GM12878 (cell line): ENCODE results near the gene IFNGR2. TPM values are rescaled to one million over a fixed set of nuclear protein-coding genes. Genes with fewer than 3 reads are reported as not detected.
"Not testable (repeated sequence)": the region's sequence is repeated elsewhere in the genome, so short reads cannot be mapped to it uniquely, and the experiment has no call there.

Source experiments
- ATAC-seq: fragments of 200-7000 bp; cut with Tn5 transposase; 3 replicates; pipeline ENCODE4 v1.9.1; 2020; ENCODE audit warnings: mild to moderate bottlenecking, moderate library complexity
- BruUV-seq: library from RNA; stranded (reverse); fragments of 400-500 nt; replicated peaks from 2 replicates; lab custom pipeline; 2021; lab: Mats Ljungman, UMichigan
- CTCF ChIA-PET: fragments of 300-600 bp; sonication (Branson Sonifier 250); formaldehyde crosslinking; extraction: SDS; loops from one replicate; lab custom pipeline; 2021; ENCODE audit warnings: inconsistent platforms; lab: Yijun Ruan, JAX
- POLR2A ChIA-PET: fragments of 350-600 bp; formaldehyde crosslinking; extraction: SDS; loops from one replicate; lab custom pipeline; 2021; ENCODE audit warnings: inconsistent platforms; lab: Charles Lee
- RAD21 ChIA-PET: fragments of 300-600 bp; sonication (Branson Sonifier 250); formaldehyde crosslinking; loops from one replicate; lab custom pipeline; 2023; ENCODE audit warnings: antibody characterized with exemption; ENCODE audit not compliant: unreplicated experiment; lab: Charles Lee
- SMC1A ChIA-PET: fragments of 300-600 bp; sonication (Branson Sonifier 250); formaldehyde crosslinking; loops from one replicate; lab custom pipeline; 2023; ENCODE audit not compliant: unreplicated experiment, uncharacterized antibody; lab: Charles Lee
- DNase-seq: peaks from one replicate; pipeline ENCODE4 v3.0.0-alpha.2; 2011; ENCODE audit warnings: low read depth, low spot score
- FAIRE-seq: peaks from 3 replicates; lab custom pipeline; 2011; peaks lifted over from hg19 to GRCh38; lab: Jason Lieb, UNC
- H2AFZ ChIP-seq: 2 replicates; pipeline ENCODE4 v1.6.0; 2011; ENCODE audit warnings: low read depth, low read length, control low read depth; ENCODE audit not compliant: control insufficient read depth
- H3K27ac ChIP-seq: 2 replicates; pipeline ENCODE4 v1.5.1; 2011; ENCODE audit warnings: control low read depth; ENCODE audit not compliant: control insufficient read depth, insufficient read depth
- H3K27me3 ChIP-seq, 2 experiments: replicated peaks in 1 of 2; 2 replicates each; pipeline versions ENCODE4 v1.6.0 to v1.6.1; 2011; ENCODE audit warnings: low read length in 1 of 2; ENCODE audit not compliant: control insufficient read depth in 2 of 2, insufficient read depth in 2 of 2
- H3K36me3 ChIP-seq, 2 experiments: 2 replicates each; pipeline ENCODE4 v1.5.1; 2011; ENCODE audit warnings: low read length in 1 of 2; ENCODE audit not compliant: control insufficient read depth in 2 of 2, insufficient read depth in 2 of 2
- H3K4me1 ChIP-seq: 2 replicates; pipeline ENCODE4 v1.6.1; 2011; ENCODE audit warnings: mild to moderate bottlenecking, low read length, moderate library complexity, mixed read lengths; ENCODE audit not compliant: control insufficient read depth, insufficient read depth
- H3K4me2 ChIP-seq: 2 replicates; pipeline ENCODE4 v1.6.0; 2011; ENCODE audit warnings: control low read depth; ENCODE audit not compliant: control insufficient read depth, insufficient read depth
- H3K4me3 ChIP-seq: fragments of 200-600 bp; sonication (generic); 2 replicates; pipeline ENCODE4 v1.5.1; 2016
- H3K79me2 ChIP-seq: 2 replicates; pipeline ENCODE4 v1.6.0; 2011; ENCODE audit warnings: low read length; ENCODE audit not compliant: control insufficient read depth, insufficient read depth
- H3K9ac ChIP-seq: 2 replicates; pipeline ENCODE4 v1.8.0; 2011; ENCODE audit warnings: low read length, control low read depth, mixed read lengths; ENCODE audit not compliant: control insufficient read depth, insufficient read depth
- H3K9me3 ChIP-seq: replicated peaks from 3 replicates; pipeline ENCODE4 v1.5.1; 2011; ENCODE audit warnings: mild to moderate bottlenecking, low read length; ENCODE audit not compliant: control insufficient read depth, insufficient read depth
- H4K20me1 ChIP-seq: 2 replicates; pipeline ENCODE4 v1.6.0; 2011; ENCODE audit not compliant: control insufficient read depth, insufficient read depth
- CBX3 ChIP-seq: fragments of 200-600 bp; sonication (generic); IDR thresholded peaks from 2 replicates; pipeline ENCODE4 v1.6.1; 2016; ENCODE audit warnings: low read depth, borderline replicate concordance
- CHD4 ChIP-seq: fragments of 200-600 bp; sonication (generic); IDR thresholded peaks from 2 replicates; pipeline ENCODE4 v1.6.1; 2016; ENCODE audit warnings: mild to moderate bottlenecking
- E2F8 ChIP-seq: fragments of 450-650 bp; IDR thresholded peaks from 2 replicates; pipeline ENCODE4 v1.6.1; 2018; ENCODE audit warnings: mild to moderate bottlenecking, low read depth, moderate library complexity; ENCODE audit not compliant: partially characterized antibody
- HSF1 ChIP-seq: fragments of 150-350 bp; IDR thresholded peaks from 2 replicates; pipeline ENCODE4 v1.6.1; 2014; ENCODE audit warnings: mild to moderate bottlenecking, low read depth, low read length
- MYB ChIP-seq: fragments of 150-350 bp; IDR thresholded peaks from 2 replicates; pipeline ENCODE4 v1.6.1; 2014; ENCODE audit warnings: mild to moderate bottlenecking, low read depth, low read length, borderline replicate concordance
- MYC ChIP-seq: IDR thresholded peaks from 2 replicates; pipeline ENCODE4 v1.6.1; 2011; ENCODE audit warnings: mild to moderate bottlenecking, low read length, moderate library complexity, inconsistent platforms; ENCODE audit not compliant: insufficient read depth, insufficient replicate concordance, insufficient read length, severe bottlenecking
- POLR2A ChIP-seq: IDR thresholded peaks from 2 replicates; pipeline ENCODE4 v1.6.1; 2011; ENCODE audit warnings: low read depth, mild to moderate bottlenecking, low read length
- RELB ChIP-seq: fragments of 450-650 bp; IDR thresholded peaks from 2 replicates; pipeline ENCODE4 v1.6.1; 2017; ENCODE audit warnings: low read depth, mild to moderate bottlenecking, moderate library complexity
- TBL1XR1 ChIP-seq: IDR thresholded peaks from 2 replicates; pipeline ENCODE4 v1.6.1; 2012; ENCODE audit warnings: low read depth, low read length, improper control_type of control experiment
- ZNF384 ChIP-seq: IDR thresholded peaks from 2 replicates; pipeline ENCODE4 v1.6.1; 2012; ENCODE audit warnings: low read depth, mild to moderate bottlenecking, low read length, improper control_type of control experiment, borderline replicate concordance
- WGBS: methylation state at CpG from one replicate; pipeline ENCODE4 v1.1.6; 2016; ENCODE audit warnings: low lambda C conversion rate; ENCODE audit not compliant: insufficient replicate concordance, insufficient coverage; ENCODE audit errors: missing lambda C conversion rate; 5-methylcytosine and 5-hydroxymethylcytosine counted together
- in situ Hi-C: fragments of 300-500 bp; cut with MboI; formaldehyde crosslinking; loops from 9 replicates; pipeline ENCODE4 v1.14.3; 2018; ENCODE audit warnings: mixed read lengths
- intact Hi-C: fragments of 100-400 bp; cut with micrococcal nuclease; formaldehyde crosslinking; loops from one replicate; pipeline ENCODE4 v1.14.2; 2022; ENCODE audit not compliant: unreplicated experiment
- polyA plus RNA-seq, 11 experiments: library from polyadenylated mRNA; depleted of rRNA in 4 of 11; unstranded in 6 of 11; stranded (reverse) in 5 of 11; fragments of >200 nt; fragmentation: Nextera tagmentation in 4 of 11; fragmentation: Illumina TruSeq in 1 of 11; extraction: Ambion mirVana in 4 of 11; extraction: Trizol in 1 of 11; gene quantifications; 1 replicate in 1 of 11; 2 replicates in 10 of 11; pipeline versions ENCODE4 v1.2.1 to v1.2.3, GENCODE V29; 2011 to 2016; ENCODE audit warnings: inconsistent platforms in 2 of 11, missing spikeins in 2 of 11, low read depth in 1 of 11
- total RNA-seq, 4 experiments: library from RNA; depleted of rRNA in 3 of 4; stranded (reverse); fragments of >200 nt in 3 of 4; fragmentation: Illumina TruSeq in 1 of 4; extraction: Trizol in 1 of 4; gene quantifications; 2 replicates each; pipeline versions ENCODE4 v1.2.1 to v1.2.3, GENCODE V29; 2013 to 2021

The IFNGR2 gene
- total and polyA plus RNA-seq, 10 of the 15 experiments (the other 5 are each of a cell fraction or from before 2014, with no cell fraction given): 23.6 to 98.8 (median 77.0) TPM

GRCh38 chr21:33461538-33462250, 58.5 kb downstream of the IFNGR2 start:
- no peak overlapping the region for H3K9ac ChIP-seq
- H3K4me2 ChIP-seq: no peak overlapping the region
- no peaks in the 10 kb centered on the region for H3K9me3 ChIP-seq
- TF ChIP-seq HSF1 (no peak), MYC (no peak), MYB (no peak), RELB (no peak), CHD4 (no peak), TBL1XR1 (no peak), CBX3 (no peak), E2F8 (no peak), POLR2A (no peak), ZNF384 (no peak)
- no peak overlapping the region for H2AFZ ChIP-seq
- intact Hi-C loops (no loop called here), in situ Hi-C loops (no loop called here)
- ChIA-PET CTCF (interaction anchor here (0.8 to 2.9 kb wide), 5 partner anchors 12 to 265 kb away, joined by 3 to 10 read pairs (median 4); partner anchors contain the start of gene TMEM50B), SMC1A (interaction anchor here (0.8 to 1.9 kb wide), 5 partner anchors 14 to 151 kb away, joined by 3 to 8 read pairs (median 4); partner anchors contain the start of gene TMEM50B), RAD21 (interaction anchor here (2.0 kb wide), 1 partner anchor 17 kb away, joined by 6 read pairs; no protein-coding TSS in a partner anchor), POLR2A (no interaction called here)
- H3K36me3 ChIP-seq: peaks cover 0 to 7% of the 10 kb centered on the region in 2 experiments; a peak in 2 of 4 replicates
- no peak for DNase-seq
- 98% methylated on average over 5 of the region's 5 CpGs for WGBS
- H3K4me1 ChIP-seq: no peaks in the 10 kb centered on the region
- H3K4me3 ChIP-seq: no peak overlapping the region
- no peak overlapping the region for H3K27ac ChIP-seq
- FAIRE-seq: no peak
- H4K20me1 ChIP-seq: no peaks in the 10 kb centered on the region
- BruUV-seq: no TSS peak
- no peak for ATAC-seq
- H3K79me2 ChIP-seq: no peaks in the 10 kb centered on the region
- no peaks in the 10 kb centered on the region for H3K27me3 ChIP-seq

- H3K9ac ChIP-seq, BruUV-seq, H3K27me3 ChIP-seq, H3K9me3 ChIP-seq, H3K27ac ChIP-seq, H3K4me1 ChIP-seq, DNase-seq, H3K4me3 ChIP-seq, H4K20me1 ChIP-seq, FAIRE-seq, H3K79me2 ChIP-seq, CTCF ChIA-PET, POLR2A ChIA-PET, H2AFZ ChIP-seq, H3K4me2 ChIP-seq, ATAC-seq, H3K36me3 ChIP-seq, intact Hi-C loops, RAD21 ChIA-PET, in situ Hi-C loops: not testable (repeated sequence)
- SMC1A ChIA-PET: interaction anchor here (1.2 kb wide), 1 partner anchor 11 kb away, joined by 4 read pairs; the partner anchor contains the start of gene TMEM50B
- WGBS: 100% methylated on average over 4 of the region's 4 CpGs
These were observed 66.0 kb downstream of the IFNGR2 start for GRCh38 chr21:33469183-33469582.
